OCI-LY7 (cell line): ENCODE measurements around the gene GALNT10. TPM values are rescaled to one million over a fixed set of nuclear protein-coding genes. Genes with fewer than 3 reads are reported as not detected.

Experiments used
- BruUV-seq: library from RNA; stranded (reverse); fragments of 400-500 nt; replicated peaks from 2 replicates; lab custom pipeline; 2021; lab: Mats Ljungman, UMichigan
- CTCF ChIA-PET: fragments of 300-600 bp; sonication (Branson Sonifier 250); formaldehyde crosslinking; loops from one replicate; lab custom pipeline; 2022; ENCODE audit warnings: antibody characterized with exemption; ENCODE audit not compliant: unreplicated experiment; lab: Charles Lee
- POLR2A ChIA-PET: fragments of 300-600 bp; sonication (Branson Sonifier 250); formaldehyde crosslinking; loops from one replicate; lab custom pipeline; 2022; ENCODE audit warnings: antibody characterized with exemption; lab: Charles Lee
- DNase-seq: peaks from one replicate; pipeline ENCODE4 v3.0.0-alpha.2; 2015; ENCODE audit warnings: low spot score
- H2AFZ ChIP-seq: fragments of 200-600 bp; sonication (generic), shearing (Covaris generic); 2 replicates; pipeline ENCODE4 v1.6.1; 2014; ENCODE audit warnings: mild to moderate bottlenecking, antibody characterized with exemption, low read length, moderate library complexity
- H3K27ac ChIP-seq: fragments of 200-600 bp; sonication (generic); 2 replicates; pipeline ENCODE4 v1.5.1; 2014; ENCODE audit warnings: mixed run types, low read depth, mild to moderate bottlenecking, moderate library complexity, low read length, inconsistent platforms; ENCODE audit not compliant: poor library complexity, severe bottlenecking
- H3K36me3 ChIP-seq: fragments of 200-600 bp; sonication (generic); 2 replicates; pipeline ENCODE4 v1.6.1; 2014; ENCODE audit warnings: mild to moderate bottlenecking, antibody characterized with exemption, low read length, moderate library complexity, mixed read lengths; ENCODE audit not compliant: insufficient read depth
- H3K4me1 ChIP-seq: fragments of 200-600 bp; sonication (generic); 2 replicates; pipeline ENCODE4 v1.5.1; 2014; ENCODE audit warnings: mild to moderate bottlenecking, low read length; ENCODE audit not compliant: insufficient read depth, poor library complexity, severe bottlenecking
- H3K4me2 ChIP-seq: fragments of 200-600 bp; sonication (generic); 2 replicates; pipeline ENCODE4 v1.6.1; 2014; ENCODE audit warnings: mild to moderate bottlenecking, low read length
- H3K4me3 ChIP-seq: fragments of 200-600 bp; sonication (generic); 2 replicates; pipeline ENCODE4 v1.5.1; 2014; ENCODE audit warnings: mild to moderate bottlenecking, low read depth, low read length; ENCODE audit not compliant: poor library complexity, severe bottlenecking
- H3K79me2 ChIP-seq: fragments of 200-600 bp; sonication (generic); 2 replicates; pipeline ENCODE4 v1.6.1; 2016; ENCODE audit warnings: low read depth, mild to moderate bottlenecking, low read length, moderate library complexity, mixed read lengths; ENCODE audit not compliant: insufficient read depth
- H3K9me2 ChIP-seq: fragments of 200-600 bp; sonication (generic); 2 replicates; pipeline ENCODE4 v1.6.1; 2016; ENCODE audit warnings: mild to moderate bottlenecking, low read length, mixed read lengths; ENCODE audit not compliant: insufficient read depth
- H3K9me3 ChIP-seq: fragments of 200-600 bp; sonication (generic); 2 replicates; pipeline ENCODE4 v1.6.1; 2014; ENCODE audit warnings: mild to moderate bottlenecking, mixed run types, low read length, mixed read lengths
- H4K20me1 ChIP-seq: fragments of 200-600 bp; sonication (generic); 2 replicates; pipeline ENCODE4 v1.6.1; 2014; ENCODE audit warnings: mild to moderate bottlenecking, antibody characterized with exemption, low read length, moderate library complexity, mixed read lengths; ENCODE audit not compliant: insufficient read depth
- CTCF ChIP-seq: fragments of 200-600 bp; sonication (generic); conservative IDR thresholded peaks from 2 replicates; pipeline ENCODE4 v1.5.1; 2014; ENCODE audit warnings: mild to moderate bottlenecking, antibody characterized with exemption, low read length, moderate library complexity, mixed read lengths
- EZH2phosphoT487 ChIP-seq: fragments of 200-600 bp; sonication (generic); IDR thresholded peaks from 2 replicates; pipeline ENCODE4 v1.6.1; 2018; ENCODE audit warnings: low read depth, borderline replicate concordance, mild to moderate bottlenecking, mixed run types, antibody characterized with exemption, low read length, moderate library complexity, mixed read lengths
- intact Hi-C: fragments of 100-400 bp; cut with micrococcal nuclease; formaldehyde crosslinking; loops from one replicate; pipeline ENCODE4 v1.10.0; 2022; ENCODE audit not compliant: unreplicated experiment
- total RNA-seq, 2 experiments: library from RNA; depleted of rRNA in 1 of 2; stranded (reverse); fragments of >200 nt in 1 of 2; shearing (Covaris generic) in 1 of 2; gene quantifications; 2 replicates each; pipeline ENCODE4 v1.2.3, GENCODE V29; 2014 to 2022

Gene GALNT10
- total RNA-seq, 2 experiments from 2014 or later = 7.3 to 20.6 TPM

GRCh38 chr5:154334406-154335064 is 144.0 kb downstream of the GALNT10 start:
- ChIA-PET CTCF (no interaction called here), POLR2A (interaction anchor here (1.4 kb wide), 1 partner anchor 15 kb away, joined by 4 read pairs; no protein-coding TSS in a partner anchor)
- H3K4me3 ChIP-seq = no peak overlapping the region
- no peaks in the 10 kb centered on the region for H3K4me1 ChIP-seq
- no peaks in the 10 kb centered on the region for H3K36me3 ChIP-seq
- H3K9me2 ChIP-seq = no peaks in the 10 kb centered on the region
- H4K20me1 ChIP-seq = no peaks in the 10 kb centered on the region
- intact Hi-C loops = no loop called here
- no peak overlapping the region for H3K27ac ChIP-seq
- H2AFZ ChIP-seq = no peak overlapping the region
- H3K9me3 ChIP-seq = no peaks in the 10 kb centered on the region
- TF ChIP-seq CTCF (no peak), EZH2phosphoT487 (no peak)
- no peak for DNase-seq
- no peaks in the 10 kb centered on the region for H3K79me2 ChIP-seq
- no TSS peak for BruUV-seq
- no peak overlapping the region for H3K4me2 ChIP-seq

GRCh38 chr5:154335065-154335448 is 144.5 kb downstream of the GALNT10 start:
- H3K4me3 ChIP-seq = no peak overlapping the region
- ChIA-PET CTCF (no interaction called here), POLR2A (interaction anchor here (1.4 kb wide), 1 partner anchor 15 kb away, joined by 4 read pairs; no protein-coding TSS in a partner anchor)
- H3K4me2 ChIP-seq = no peak overlapping the region
- no peaks in the 10 kb centered on the region for H3K79me2 ChIP-seq
- no peak for DNase-seq
- no peak overlapping the region for H3K27ac ChIP-seq
- BruUV-seq = no TSS peak
- H4K20me1 ChIP-seq = no peaks in the 10 kb centered on the region
- H2AFZ ChIP-seq = no peak overlapping the region
- H3K36me3 ChIP-seq = no peaks in the 10 kb centered on the region
- H3K4me1 ChIP-seq = no peaks in the 10 kb centered on the region
- TF ChIP-seq CTCF (no peak), EZH2phosphoT487 (no peak)
- H3K9me2 ChIP-seq = no peaks in the 10 kb centered on the region
- intact Hi-C loops = no loop called here
- no peaks in the 10 kb centered on the region for H3K9me3 ChIP-seq

- Histone ChIP-seq H3K4me3 (no peak overlapping the region), H3K27ac (no peak overlapping the region), H2AFZ (no peak overlapping the region), H3K4me1 (no peaks in the 10 kb centered on the region), H3K9me2 (no peaks in the 10 kb centered on the region), H3K36me3 (no peaks in the 10 kb centered on the region), H3K9me3 (no peaks in the 10 kb centered on the region), H4K20me1 (no peaks in the 10 kb centered on the region), H3K4me2 (no peak overlapping the region), H3K79me2 (no peaks in the 10 kb centered on the region)
- DNase-seq = no peak
- CTCF ChIA-PET = interaction anchor here (0.6 kb wide), 1 partner anchor 74 kb away, joined by 3 read pairs; no protein-coding TSS in a partner anchor
- BruUV-seq = no TSS peak
- intact Hi-C loops = no loop called here
- TF ChIP-seq CTCF = no peak
- TF ChIP-seq EZH2phosphoT487 = no peak
- POLR2A ChIA-PET = no interaction called here
Measured at GRCh38 chr5:154341620-154342019, 151.1 kb downstream of the GALNT10 start.
